ENCODE data around the gene CLDN10.
"Not testable (repeated sequence)": the region's sequence is repeated elsewhere in the genome, so short reads cannot be mapped to it uniquely, and the experiment has no call there.

The CLDN10 gene, protein sequence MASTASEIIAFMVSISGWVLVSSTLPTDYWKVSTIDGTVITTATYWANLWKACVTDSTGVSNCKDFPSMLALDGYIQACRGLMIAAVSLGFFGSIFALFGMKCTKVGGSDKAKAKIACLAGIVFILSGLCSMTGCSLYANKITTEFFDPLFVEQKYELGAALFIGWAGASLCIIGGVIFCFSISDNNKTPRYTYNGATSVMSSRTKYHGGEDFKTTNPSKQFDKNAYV

GRCh38 chr13:95552539-95553441, at the start of gene CLDN10:
Gene CLDN10 (plus strand): TSS chr13:95552720. CDS start chr13:95552754, 34 bp downstream.
- DNase-seq (ENCODE audit: low read depth in 2 of 2): no peak

GRCh38 chr13:95503662-95504061, 48.9 kb upstream of the CLDN10 start:
- DNase-seq (ENCODE audit: low read depth in 2 of 2): no peak

- no peak for DNase-seq (ENCODE audit: low read depth in 2 of 2)
These were observed 47.3 kb upstream of the CLDN10 start for GRCh38 chr13:95505265-95505664.

DNA sequence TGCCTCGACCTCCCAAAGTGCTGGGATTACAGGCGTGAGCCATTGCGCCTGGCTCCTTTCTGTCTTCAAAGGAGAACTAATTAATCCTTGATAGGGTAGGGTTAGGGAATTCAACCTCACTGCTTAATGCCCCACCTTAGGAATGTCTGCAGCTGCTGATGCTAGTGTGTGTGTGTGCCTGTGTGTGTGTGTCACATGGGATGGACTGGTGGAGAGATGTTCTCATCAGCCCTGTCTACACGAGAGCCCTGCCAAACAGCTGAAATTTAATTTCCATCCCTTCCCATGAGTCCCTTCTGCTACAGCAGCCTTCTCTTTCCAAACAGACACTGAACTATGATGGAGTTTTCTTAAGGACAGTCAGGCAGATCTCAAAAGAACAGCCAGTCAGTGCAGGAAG, 46.5 kb upstream of the CLDN10 start:
- DNase-seq (ENCODE audit: low read depth in 2 of 2): no peak

GRCh38 chr13:95507991-95508390, 44.5 kb upstream of the CLDN10 start:
- DNase-seq (ENCODE audit: low read depth in 2 of 2): no peak

GRCh38 chr13:95508996-95509395, 43.5 kb upstream of the CLDN10 start:
- DNase-seq (ENCODE audit: low read depth in 2 of 2): no peak

GRCh38 chr13:95509521-95510310, 42.8 kb upstream of the CLDN10 start:
- DNase-seq (ENCODE audit: low read depth in 2 of 2): no peak

DNA sequence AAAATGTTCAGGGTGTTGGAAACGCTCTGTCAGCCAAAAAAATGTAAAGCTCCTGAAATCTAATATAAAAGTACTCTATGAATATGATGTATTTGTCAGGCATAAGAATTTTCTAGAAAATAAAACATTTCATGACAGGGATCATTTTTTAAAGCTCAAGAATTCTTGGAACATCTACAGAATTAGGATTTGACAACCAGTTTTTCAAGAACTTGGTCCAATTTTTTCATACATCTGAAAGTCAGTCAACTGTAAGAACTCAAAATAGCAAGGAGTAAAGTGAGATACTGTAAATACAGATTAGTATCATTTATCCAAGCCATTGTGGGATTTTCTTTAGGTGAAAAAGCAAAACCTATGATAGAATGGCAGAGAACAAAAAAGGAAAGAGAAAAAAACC, 41.6 kb upstream of the CLDN10 start:
- DNase-seq (ENCODE audit: low read depth in 2 of 2): no peak

GRCh38 chr13:95512424-95512823, 40.1 kb upstream of the CLDN10 start:
- DNase-seq (ENCODE audit: low read depth in 2 of 2): no peak

- DNase-seq (ENCODE audit: low read depth in 2 of 2): no peak
These were observed 39.6 kb upstream of the CLDN10 start for GRCh38 chr13:95512957-95513356.

- DNase-seq (ENCODE audit: low read depth in 2 of 2): not testable (repeated sequence)
These were observed 36.9 kb upstream of the CLDN10 start for GRCh38 chr13:95515606-95516005.

DNA sequence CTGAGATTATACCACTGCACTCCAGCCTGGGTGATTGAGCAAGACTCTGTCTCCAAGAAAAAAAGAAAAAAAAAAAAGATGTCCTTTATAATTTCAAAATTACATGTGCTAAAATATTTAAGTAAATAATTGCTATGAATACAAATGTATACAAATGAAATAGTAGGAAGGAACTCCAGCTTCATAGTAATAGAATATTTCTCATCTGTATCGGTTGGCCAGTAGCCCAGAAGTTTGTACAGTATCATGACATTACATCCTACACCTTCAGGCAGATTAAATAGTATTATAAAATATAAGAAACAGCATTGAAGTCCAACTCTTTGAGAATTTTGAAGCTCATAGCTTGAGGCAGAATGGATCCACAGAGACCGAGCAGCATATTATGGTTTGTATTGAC, 36.5 kb upstream of the CLDN10 start:
- DNase-seq (ENCODE audit: low read depth in 2 of 2): no peak

DNA sequence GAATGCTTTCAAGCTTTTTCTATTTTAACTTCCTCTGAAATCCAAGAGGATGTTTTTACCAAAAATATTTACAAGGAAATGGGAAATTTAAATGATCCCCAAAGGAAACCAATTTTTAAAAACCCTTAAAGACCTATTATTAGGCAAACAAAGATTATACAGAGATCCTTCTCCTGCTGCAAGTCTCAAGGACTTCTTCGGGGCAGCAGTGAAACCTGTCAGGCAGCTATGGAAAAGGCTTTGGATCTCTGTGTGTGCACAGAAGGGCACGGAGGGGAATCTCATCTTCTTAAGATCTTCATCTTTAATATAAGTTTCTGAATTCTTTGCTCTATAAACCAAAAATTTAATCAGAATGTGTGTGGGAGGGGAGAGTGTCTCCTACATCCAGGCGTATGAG, 36.0 kb upstream of the CLDN10 start:
- no peak for DNase-seq (ENCODE audit: low read depth in 2 of 2)

GRCh38 chr13:95523598-95523997, 28.9 kb upstream of the CLDN10 start:
- DNase-seq (ENCODE audit: low read depth in 2 of 2): no peak

GRCh38 chr13:95524264-95524901, 28.1 kb upstream of the CLDN10 start:
- no peak for DNase-seq (ENCODE audit: low read depth in 2 of 2)

- no peak for DNase-seq (ENCODE audit: low read depth in 2 of 2)
These were observed 24.6 kb upstream of the CLDN10 start for GRCh38 chr13:95527955-95528354.

- DNase-seq (ENCODE audit: low read depth in 2 of 2): no peak
These were observed 22.3 kb upstream of the CLDN10 start for GRCh38 chr13:95530178-95530577.

DNA sequence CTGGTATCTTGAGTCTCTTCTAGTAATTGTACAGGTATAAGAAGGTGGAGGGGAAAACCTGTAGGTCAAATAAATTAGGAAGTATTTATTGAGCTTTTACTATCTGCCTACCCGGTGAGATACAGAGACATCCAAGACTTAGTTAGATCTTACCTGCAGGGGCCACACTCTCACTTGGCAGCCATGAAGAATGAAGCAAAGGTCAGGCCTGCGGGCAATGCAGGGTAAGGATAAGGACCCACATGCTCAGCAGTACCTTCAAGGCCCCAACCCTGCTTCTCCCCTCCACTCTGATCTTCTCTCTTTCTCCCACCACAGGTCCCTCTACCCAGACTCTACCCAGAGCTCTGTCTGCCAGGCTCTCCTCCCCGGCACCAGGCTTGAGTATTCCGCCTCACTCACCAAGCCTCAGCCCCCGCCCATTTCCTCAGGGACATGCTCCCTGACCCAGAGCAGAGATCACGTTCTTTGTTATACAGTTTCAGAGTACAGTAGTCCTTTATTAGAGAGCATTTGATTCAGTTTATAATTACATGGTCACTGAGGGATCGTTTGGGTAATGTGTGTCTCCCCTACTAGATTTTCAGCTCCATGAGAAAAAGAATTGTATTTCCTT, 18.9 kb upstream of the CLDN10 start:
- no peak for DNase-seq (ENCODE audit: low read depth in 2 of 2)

DNA sequence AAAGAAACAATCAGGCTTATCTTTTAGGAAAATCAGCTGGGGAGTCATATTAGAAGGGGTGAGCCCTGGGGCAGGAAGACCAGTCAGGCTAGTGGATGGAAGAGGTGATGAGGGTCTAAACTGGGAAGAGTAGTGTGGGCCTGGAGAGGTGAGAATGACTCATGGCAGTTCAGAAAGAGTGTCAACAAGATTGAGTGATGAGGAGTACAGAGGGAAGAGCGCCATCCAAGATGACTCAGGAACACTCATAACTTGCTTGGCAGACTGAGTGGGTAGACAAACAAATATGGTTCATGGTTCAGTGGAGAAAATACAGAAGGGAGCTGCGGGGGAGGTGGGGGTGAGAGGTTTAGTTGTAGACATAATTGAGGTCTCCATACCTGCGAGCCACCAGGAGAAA, 17.3 kb upstream of the CLDN10 start:
- no peak for DNase-seq (ENCODE audit: low read depth in 2 of 2)

DNA sequence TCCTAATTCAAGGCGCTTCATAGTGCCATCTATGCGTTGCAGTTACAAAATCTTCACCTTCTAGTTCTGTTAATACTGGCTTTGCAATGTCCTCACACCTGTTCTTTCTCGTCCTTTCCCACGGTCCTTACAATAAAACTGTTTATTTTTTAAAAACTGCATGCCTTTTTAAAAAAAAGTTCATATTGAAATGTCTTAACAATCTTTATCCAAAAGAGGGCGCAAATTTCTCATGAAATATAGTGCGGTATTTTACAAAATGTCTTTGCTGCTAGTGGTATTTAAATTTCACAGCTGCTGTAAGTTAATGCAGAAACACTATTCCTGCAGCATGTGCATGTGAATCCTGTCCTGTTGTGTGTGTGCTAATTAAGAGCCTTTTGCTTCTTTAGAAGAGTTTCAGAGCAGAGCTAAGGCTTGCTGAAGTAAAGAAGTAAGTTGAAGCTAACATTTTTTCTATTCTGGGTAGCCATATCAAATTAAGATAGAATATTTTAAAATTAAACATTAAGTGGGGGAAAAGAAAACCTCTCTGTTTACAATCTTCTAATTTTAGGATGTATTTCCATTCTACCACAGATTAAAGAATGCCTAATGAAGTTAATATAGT, 15.8 kb upstream of the CLDN10 start:
- DNase-seq (ENCODE audit: low read depth in 2 of 2): no peak

DNA sequence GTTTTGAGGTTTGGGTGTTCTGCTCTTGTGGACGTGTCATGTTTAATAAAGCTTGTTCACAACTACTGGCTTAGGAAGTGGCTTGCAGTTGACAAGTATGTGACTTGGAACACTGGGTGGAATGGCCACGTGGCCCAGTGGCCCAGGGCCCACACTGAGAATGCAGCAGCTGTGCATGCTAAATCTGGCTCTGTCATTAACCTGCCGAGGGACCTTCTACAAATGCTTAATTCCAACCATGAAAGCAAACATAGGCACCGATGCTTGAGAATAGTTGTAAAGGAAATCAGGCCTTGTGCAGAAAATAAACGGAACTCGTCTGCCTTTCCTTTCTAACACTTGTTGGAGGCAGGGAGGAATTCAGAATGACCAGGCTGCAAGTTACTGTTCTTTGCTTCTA, 11.6 kb upstream of the CLDN10 start:
- DNase-seq (ENCODE audit: low read depth in 2 of 2): no peak

All from stimulated activated CD8-positive, alpha-beta memory T cell treated with anti-CD3 and anti-CD28 coated beads, Interleukin-15, amount 100 ng/mL, for 4 hours (primary cell).